PC-9 (cell line): ENCODE data around the gene DCST2.

Experiments used
- EZH2 ChIP-seq: fragments of 200-600 bp; sonication (generic); IDR thresholded peaks from 2 replicates; pipeline ENCODE4 v1.8.0; 2017; ENCODE audit warnings: antibody characterized with exemption, low read depth
- TF ChIP-seq, protein P1 (sequence below): fragments of 200-600 bp; sonication (generic); conservative IDR thresholded peaks from 2 replicates; pipeline ENCODE4 v1.6.1; 2017; ENCODE audit warnings: mixed run types, antibody characterized with exemption, mild to moderate bottlenecking, moderate library complexity

GRCh38 chr1:155011437-155012025 lies 22.1 kb downstream of the DCST2 start:
- TF ChIP-seq, protein P1, sequence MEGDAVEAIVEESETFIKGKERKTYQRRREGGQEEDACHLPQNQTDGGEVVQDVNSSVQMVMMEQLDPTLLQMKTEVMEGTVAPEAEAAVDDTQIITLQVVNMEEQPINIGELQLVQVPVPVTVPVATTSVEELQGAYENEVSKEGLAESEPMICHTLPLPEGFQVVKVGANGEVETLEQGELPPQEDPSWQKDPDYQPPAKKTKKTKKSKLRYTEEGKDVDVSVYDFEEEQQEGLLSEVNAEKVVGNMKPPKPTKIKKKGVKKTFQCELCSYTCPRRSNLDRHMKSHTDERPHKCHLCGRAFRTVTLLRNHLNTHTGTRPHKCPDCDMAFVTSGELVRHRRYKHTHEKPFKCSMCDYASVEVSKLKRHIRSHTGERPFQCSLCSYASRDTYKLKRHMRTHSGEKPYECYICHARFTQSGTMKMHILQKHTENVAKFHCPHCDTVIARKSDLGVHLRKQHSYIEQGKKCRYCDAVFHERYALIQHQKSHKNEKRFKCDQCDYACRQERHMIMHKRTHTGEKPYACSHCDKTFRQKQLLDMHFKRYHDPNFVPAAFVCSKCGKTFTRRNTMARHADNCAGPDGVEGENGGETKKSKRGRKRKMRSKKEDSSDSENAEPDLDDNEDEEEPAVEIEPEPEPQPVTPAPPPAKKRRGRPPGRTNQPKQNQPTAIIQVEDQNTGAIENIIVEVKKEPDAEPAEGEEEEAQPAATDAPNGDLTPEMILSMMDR, result no peak
- no peak for TF ChIP-seq EZH2
